Erythroblast (primary cell): ENCODE measurements around the gene PRRT2.

ENCODE experiments used
- GATA1 ChIP-seq: IDR thresholded peaks from 2 replicates; pipeline ENCODE4 v1.6.1; 2011; ENCODE audit warnings: low read depth, mild to moderate bottlenecking, control low read depth, low read length, moderate library complexity
- POLR2A ChIP-seq: IDR thresholded peaks from 2 replicates; pipeline ENCODE4 v1.6.1; 2011; ENCODE audit warnings: mild to moderate bottlenecking, low read length

DNA sequence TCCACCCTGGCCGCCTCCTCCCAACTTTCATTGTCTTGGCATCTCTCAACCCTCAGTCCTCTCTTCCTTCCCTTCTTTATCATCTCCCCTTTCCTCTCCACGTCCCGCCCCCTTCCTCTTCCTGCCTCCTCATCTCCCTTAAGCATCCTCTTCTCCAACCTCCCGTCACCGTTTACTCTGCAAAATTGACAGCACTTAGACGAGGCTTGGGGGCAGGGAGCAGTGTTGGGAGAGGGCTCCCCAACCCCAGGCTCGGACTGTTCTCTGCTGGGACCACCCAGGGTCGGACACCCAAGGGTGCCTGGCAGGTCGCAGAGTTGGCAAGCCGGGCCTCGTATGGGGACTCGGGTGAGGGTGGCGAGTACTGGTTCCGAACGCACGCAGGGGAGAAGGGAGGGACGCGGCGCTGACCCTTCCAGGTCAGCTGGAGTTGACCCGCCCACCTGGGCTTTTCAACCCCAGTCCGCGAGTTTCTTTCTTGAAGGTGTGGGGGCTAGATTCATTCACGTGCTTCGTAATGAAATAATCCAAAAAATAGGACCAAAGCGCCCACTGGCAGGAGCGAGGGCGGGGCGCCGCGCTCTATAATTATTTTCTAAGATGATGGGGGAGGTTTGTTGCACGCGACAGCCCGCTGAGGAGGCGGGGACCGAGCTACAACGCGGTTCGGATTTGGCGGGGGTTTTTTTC is 3.2 kb downstream of the PRRT2 start:
- TF ChIP-seq POLR2A = no peak
- TF ChIP-seq GATA1 = no peak
